D721Med (cell line): Measurements from ENCODE around the gene NYAP2.

Source experiments
- DNase-seq: peaks from one replicate; pipeline ENCODE4 v3.0.0; 2011; ENCODE audit warnings: low spot score; ENCODE audit not compliant: insufficient read length
- FAIRE-seq: peaks from 2 replicates; lab custom pipeline; 2011; peaks lifted over from hg19 to GRCh38; lab: Jason Lieb, UNC
- CTCF ChIP-seq: IDR thresholded peaks from 2 replicates; pipeline ENCODE4 v1.5.1; 2012; ENCODE audit warnings: mild to moderate bottlenecking, control low read depth; ENCODE audit not compliant: insufficient read depth; ENCODE audit errors: missing control alignments

NYAP2 gene

GRCh38 chr2:225670111-225670974, 270.8 kb downstream of the NYAP2 start:
- TF ChIP-seq CTCF = peak; percentile 51
- DNase-seq = no peak
- FAIRE-seq = no peak

- FAIRE-seq = no peak
- DNase-seq = no peak
- TF ChIP-seq CTCF = no peak
Measured at GRCh38 chr2:225678792-225679191, 279.3 kb downstream of the NYAP2 start.

GRCh38 chr2:225683258-225683657, 283.7 kb downstream of the NYAP2 start:
- no peak for TF ChIP-seq CTCF
- DNase-seq (no peak), FAIRE-seq (no peak)

- DNase-seq = no peak
- no peak for TF ChIP-seq CTCF
- no peak for FAIRE-seq
Measured at GRCh38 chr2:225690153-225690552, 290.6 kb downstream of the NYAP2 start.

GRCh38 chr2:225691711-225692110, 292.2 kb downstream of the NYAP2 start:
- FAIRE-seq (no peak), DNase-seq (no peak)
- no peak for TF ChIP-seq CTCF

GRCh38 chr2:225693259-225693658, 293.7 kb downstream of the NYAP2 start:
- TF ChIP-seq CTCF = no peak
- no peak for DNase-seq
- FAIRE-seq = no peak

- no peak for DNase-seq
- FAIRE-seq = no peak
- no peak for TF ChIP-seq CTCF
Measured at GRCh38 chr2:225694664-225695063, 295.2 kb downstream of the NYAP2 start.
